COLO668 (cell line): Measurements from ENCODE around the gene CHRNG.

Source experiments
- DNase-seq: peaks from one replicate; lab custom pipeline; 2025; ENCODE audit not compliant: unreplicated experiment; lab: John Stamatoyannopoulos, UW

Gene CHRNG

DNA sequence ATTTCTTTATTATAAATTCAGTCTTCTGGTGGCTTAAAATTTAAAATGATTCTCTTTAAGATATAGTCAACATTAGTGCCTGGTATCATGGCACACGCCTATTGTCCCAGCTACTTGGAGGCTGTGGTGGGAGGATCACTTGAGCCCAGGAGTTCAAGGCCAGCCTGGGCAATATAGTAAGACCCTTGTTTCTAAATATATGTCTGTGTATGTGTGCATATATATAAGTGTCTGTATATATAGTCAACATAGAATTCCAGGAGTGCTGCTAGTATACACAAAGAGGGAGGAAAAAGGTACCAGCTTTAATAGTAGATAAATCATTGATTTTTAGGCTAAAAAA lies 35.9 kb downstream of the CHRNG start:
- DNase-seq: no peak

DNA sequence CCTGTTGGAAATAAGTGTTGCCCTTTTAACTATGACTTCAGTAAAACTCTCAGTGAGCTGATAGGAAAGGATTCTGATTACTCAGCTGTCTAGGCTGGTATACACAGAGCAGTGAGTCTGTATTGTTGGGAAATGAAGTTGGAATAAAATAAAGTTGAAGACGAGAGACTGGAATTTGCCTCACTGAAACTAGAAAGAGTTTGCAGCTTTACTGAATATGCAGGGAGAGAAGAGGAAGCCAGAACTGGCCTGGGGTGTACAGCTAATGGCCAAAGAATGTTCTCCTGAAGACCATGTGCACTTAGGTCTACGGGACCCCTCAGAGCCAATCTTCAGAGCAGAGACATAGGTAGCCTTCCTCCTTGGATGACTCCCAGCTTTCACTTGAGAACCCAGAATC lies 37.5 kb downstream of the CHRNG start:
- DNase-seq: no peak

DNA sequence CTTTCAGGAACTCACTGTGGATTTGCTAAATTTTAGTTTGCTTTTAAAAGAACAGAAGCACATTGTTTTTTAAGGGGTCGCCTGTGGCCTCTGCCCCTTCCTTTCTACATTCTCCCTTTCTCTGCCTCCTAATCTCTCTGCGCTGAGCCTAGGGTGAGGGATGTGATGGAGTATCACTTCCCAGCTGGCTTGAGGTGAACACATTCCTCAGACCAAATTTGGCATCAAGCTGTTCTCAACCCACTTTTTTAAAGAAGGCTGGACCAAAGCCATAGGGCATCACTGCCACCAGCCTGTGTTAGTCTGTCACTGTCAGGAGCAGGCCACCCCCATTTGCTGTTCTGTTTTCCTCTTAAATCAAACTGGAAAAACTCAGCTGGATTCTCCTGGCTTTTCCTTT lies 38.3 kb downstream of the CHRNG start:
- no peak for DNase-seq

DNA sequence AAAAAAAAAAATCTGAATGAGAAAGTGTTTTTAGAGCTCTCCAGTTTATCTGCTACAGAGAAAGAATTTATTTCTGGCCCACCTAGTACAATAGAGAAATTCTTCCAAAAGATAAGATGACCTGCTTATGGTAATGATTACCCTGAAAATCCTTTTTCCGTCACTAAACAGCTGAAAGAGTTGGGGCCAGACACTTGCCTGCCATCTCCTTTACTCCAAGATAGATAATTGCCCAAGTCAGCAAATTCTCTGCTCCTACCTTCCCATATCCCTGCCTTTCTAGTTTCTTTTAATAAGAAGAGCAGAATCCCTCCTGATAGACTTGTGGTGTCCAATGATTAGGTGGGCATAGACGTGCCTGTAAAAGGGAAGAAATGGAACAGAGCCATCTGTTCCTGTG lies 39.1 kb downstream of the CHRNG start:
- no peak for DNase-seq

DNA sequence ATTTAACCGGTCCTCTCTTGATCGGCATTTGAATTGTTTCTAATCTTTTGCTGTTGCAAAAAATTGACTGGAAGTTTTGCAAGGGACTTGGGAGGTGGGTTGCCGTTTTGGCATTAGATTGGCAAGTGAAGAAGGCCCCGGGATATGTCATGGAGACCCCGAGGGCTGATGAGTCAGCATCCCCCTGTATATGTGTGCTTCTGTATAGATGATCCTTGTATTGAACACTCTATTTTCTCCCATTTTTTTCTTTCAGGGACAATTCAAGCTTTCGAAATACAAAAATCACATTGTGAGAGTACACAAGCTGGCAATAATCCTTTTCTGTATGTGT lies 41.1 kb downstream of the CHRNG start:
- DNase-seq: no peak

DNA sequence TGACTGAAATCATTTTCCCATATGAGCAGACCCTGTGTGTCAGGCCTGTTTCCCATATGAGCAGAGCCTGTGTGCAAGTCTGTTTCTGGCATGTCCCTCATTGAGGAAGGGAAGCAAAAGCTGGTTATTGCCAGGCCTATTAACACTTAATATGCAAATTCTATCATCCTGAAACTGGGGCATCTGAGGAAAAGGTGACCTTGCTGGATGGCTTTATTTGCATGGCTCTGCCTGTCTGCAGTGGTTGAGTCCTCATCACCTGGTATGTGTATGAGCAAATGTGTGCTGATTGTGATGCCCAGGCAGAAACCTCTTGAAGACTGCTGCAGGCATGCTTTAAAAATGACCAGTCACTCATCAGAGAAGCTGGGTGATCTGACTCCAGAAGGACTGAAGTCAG lies 42.2 kb downstream of the CHRNG start:
- DNase-seq: no peak

DNA sequence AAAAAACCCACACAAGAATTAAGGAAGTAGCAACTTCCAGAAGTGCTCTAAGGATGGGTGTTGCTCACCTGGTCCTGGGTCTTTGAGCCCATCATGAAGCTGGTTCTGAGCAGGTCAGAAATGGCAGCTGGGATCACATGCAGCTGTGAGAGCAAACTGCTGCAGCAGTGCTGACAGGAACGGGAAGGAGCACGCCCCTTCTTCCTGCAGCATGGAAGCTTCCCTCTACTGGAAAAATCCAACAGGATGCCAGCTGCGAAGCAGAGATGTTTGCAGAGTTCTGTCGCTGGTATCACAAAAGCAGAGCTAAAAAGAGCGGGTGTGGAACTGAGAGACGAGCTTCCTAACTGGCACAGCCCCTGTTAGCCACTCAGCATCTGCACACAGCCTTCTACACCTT lies 44.7 kb downstream of the CHRNG start:
- DNase-seq: peak; percentile 3

DNA sequence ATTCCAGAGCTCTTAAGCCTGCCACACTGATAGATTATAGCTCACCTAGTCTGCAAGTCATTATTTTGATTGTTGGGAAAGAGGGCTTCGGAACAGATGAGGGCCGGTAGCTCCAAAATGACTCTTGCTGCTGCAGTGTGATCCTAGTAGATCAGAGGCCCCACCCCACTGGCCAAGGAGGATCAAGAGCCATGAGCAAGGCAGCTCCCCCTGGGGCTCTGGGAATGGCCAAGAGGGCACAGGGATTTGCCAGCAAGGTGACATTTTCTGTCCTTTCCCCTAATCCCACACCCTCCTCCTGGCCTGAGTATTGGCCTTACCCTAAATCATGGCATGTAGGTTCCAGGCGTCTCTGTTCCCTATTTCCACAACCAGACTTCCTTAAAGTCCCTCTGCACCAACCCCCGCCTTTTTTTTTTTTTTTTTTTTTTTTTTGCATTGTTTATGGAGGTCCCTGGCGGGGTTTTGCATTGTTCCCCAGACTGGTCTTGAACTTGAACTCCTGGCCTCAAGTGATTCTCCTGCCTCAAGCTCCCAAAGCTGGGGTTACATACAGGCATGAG lies 47.5 kb downstream of the CHRNG start:
- no peak for DNase-seq

DNA sequence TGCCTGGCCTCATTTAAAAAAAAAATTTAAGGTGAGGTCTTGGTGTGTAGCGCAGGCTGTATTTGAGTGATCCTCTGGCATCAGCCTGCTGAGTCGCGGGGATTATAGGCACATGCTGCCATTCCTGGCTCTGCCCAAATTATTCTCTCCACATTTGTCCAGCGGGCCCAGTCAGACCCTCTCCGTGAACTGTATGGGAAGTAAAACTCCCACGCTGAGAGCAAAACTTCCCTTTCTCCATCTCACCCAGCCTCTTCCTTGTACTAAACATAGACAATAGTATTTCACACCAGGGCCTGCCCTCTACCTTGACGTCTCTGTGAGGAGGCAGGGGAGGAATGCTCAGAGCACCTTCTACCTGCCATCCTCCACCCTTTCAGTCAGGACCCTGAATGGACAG lies 48.0 kb downstream of the CHRNG start:
- no peak for DNase-seq

DNA sequence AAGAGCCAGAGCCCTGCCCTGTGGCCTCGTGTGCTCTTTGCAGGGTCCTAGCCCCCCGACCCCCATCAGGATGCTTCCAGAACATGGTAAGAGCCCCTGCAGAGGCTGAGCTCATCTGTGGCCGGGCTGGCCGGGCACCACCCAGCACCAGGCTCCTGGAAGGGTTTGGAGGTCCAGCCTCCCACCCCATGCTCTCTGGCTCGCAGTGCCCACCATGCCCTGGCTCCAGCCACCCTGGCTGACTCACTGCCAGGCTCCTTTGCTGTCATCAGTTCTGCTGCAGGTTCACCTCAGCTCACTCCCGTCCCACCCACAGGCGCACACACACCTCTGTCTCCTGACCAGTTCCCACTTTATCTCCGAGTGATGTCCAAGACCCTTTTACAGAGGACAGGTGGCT lies 48.5 kb downstream of the CHRNG start:
- no peak for DNase-seq

DNA sequence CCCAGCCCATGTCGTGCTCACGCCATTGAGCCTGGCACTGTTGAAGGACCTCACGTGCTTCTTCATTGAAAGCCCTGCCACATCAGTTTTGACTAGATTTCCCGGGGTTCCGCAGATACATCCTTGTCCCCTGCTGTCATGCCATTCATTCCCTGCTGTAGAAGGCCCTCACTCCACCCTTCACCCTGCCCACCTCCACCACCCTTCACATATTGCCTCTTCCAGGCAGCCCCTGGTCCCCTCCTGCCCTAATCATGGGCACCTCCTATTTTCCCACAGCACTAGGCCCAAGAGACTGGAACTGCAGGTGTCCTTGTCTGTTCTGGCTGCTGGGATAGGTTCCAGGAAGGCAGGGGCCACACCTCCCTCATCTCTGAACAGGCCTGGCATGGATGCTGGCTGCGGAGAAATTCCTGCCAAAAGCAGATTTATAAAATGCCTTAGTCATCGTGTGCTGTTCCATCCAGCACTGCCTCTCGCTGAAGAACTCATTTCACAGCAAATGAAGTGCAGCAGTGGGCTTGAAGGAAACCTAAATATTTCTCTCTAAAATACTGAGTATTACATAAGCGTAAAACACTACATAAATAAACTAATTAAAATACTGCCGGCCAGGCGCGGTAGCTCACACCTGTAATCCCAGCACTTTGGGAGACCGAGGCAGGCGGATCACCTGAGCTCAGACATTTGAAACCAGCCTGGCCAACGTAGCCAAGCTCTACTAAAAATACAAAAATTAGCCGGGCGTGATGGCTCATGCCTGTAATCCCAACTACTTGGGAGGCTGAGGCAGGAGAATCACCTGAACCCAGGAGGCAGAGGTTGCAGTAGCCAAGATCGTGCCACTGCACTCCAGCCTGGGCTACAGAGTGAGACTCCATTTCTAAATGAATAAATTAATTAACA lies 49.4 kb downstream of the CHRNG start:
- no peak for DNase-seq

DNA sequence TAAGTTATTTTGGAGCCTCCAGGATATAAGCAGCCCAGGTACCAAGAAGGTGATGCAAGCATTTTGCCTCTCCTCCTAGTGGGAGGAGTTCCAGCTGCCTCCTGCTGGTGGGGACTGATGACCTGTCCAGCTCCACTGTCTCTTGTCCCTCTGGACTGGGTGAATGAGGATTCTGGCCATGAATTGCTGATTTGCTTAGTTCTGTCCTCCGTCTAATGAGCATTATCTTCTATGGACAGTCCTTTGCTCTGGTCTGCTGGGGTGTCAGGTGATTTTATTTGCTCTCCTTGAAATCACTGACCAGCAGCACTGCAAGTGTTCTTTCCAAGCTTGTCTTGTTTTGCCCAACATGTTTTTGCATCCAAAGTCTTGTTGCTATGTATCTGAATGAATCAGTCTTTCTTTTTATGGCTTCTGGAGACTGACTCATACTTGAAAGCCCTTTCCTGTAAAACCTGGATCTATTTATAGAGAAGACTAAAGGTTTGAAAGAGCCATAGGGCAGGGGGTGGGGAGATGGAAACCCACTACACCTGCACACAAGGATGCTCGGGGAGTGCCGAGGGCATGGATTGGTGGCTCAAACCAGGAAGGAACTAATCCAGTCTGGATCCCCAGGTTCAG lies 53.4 kb downstream of the CHRNG start:
- peak; percentile 32 for DNase-seq

DNA sequence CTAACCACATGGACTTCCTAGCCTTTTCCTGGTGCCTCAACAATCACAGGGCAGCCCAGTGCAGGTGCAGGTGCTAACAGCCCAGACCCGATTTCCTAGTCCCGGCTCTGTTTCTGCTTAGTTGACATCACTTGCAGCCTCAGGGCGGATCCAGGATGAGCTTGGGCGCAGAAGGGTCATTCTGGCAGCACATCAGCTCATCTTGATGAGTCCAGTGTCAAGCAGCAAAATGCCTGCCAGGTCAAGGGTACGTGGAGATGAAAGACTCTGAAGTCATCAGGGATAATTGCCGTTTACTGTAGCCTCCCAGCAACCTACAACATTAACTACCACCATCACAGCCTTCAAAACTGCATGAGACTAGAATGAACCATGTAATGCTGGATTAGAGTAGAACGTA lies 54.5 kb downstream of the CHRNG start:
- DNase-seq: no peak
